ENCODE results near the gene TCF19.

TCF19 gene

GRCh38 chr6:31113861-31114540 lies 44.4 kb upstream of the TCF19 start:
- Histone ChIP-seq H3K36me3 (ENCODE audit: control insufficient read depth in 2 of 2, insufficient read depth in 1 of 2, low read length in 2 of 2) (no peaks in the 10 kb centered on the region), H3K9me3 (ENCODE audit: control insufficient read depth, insufficient read depth, low read depth, low read length) (no peaks in the 10 kb centered on the region), H3K4me3 (ENCODE audit: low read depth, low read length) (no peak overlapping the region), H3K27ac (ENCODE audit: extremely low read depth, low read depth, low read length) (no peak overlapping the region), H3K4me1 (ENCODE audit: control insufficient read depth, insufficient read depth, low read length) (peaks cover 7% of the 10 kb centered on the region)
- ChIA-PET CTCF (interaction anchor here (0.7 to 8.3 kb wide), 8 partner anchors 11 to 253 kb away, joined by 3 to 60 read pairs (median 6); no protein-coding TSS in a partner anchor), POLR2A (interaction anchor here (0.5 to 2.2 kb wide), 3 partner anchors 30 to 747 kb away, joined by 3 to 7 read pairs (median 5); no protein-coding TSS in a partner anchor)
- TF ChIP-seq ZNF645 (tag by site-specific recombination; IDR thresholded peaks at IDR 0.05) (no peak), ZNF138 (tag by site-specific recombination; IDR thresholded peaks at IDR 0.05; ENCODE audit: borderline replicate concordance) (no peak), ZNF16 (tag by site-specific recombination; IDR thresholded peaks at IDR 0.05; ENCODE audit: low read depth) (no peak), ZNF404 (tag by site-specific recombination; IDR thresholded peaks at IDR 0.05) (no peak), ZNF776 (tag by site-specific recombination; IDR thresholded peaks at IDR 0.05; ENCODE audit: borderline replicate concordance) (no peak), ZNF707 (tag by site-specific recombination; IDR thresholded peaks at IDR 0.05) (no peak), ZIC2 (tag by site-specific recombination; IDR thresholded peaks at IDR 0.05) (peak; percentile 78), ZNF670 (tag by site-specific recombination; IDR thresholded peaks at IDR 0.05; ENCODE audit: low read depth) (no peak), ZBTB1 (tag by site-specific recombination; IDR thresholded peaks at IDR 0.05) (no peak), ZNF155 (tag by site-specific recombination; IDR thresholded peaks at IDR 0.05) (no peak), SP7 (tag by site-specific recombination; IDR thresholded peaks at IDR 0.05) (peak; percentile 42), ZNF2 (tag by site-specific recombination; IDR thresholded peaks at IDR 0.05) (no peak), PRDM10 (tag by site-specific recombination; IDR thresholded peaks at IDR 0.05) (0 out of 2 replicates have a peak, but pooled peaks have one; percentile 30), PRDM1 (tag by site-specific recombination; IDR thresholded peaks at IDR 0.05) (no peak), ZBTB44 (tag by site-specific recombination; IDR thresholded peaks at IDR 0.05) (no peak), ZNF18 (tag by site-specific recombination; IDR thresholded peaks at IDR 0.05) (no peak), REPIN1 (tag by site-specific recombination; IDR thresholded peaks at IDR 0.05; ENCODE audit: low read depth) (no peak), HIC1 (tag by site-specific recombination; IDR thresholded peaks at IDR 0.05) (no peak), SCRT1 (tag by site-specific recombination; IDR thresholded peaks at IDR 0.05; ENCODE audit: borderline replicate concordance) (no peak), ZBTB48 (tag by site-specific recombination; IDR thresholded peaks at IDR 0.05) (no peak), ZNF555 (tag by site-specific recombination; conservative IDR thresholded peaks at IDR 0.05) (no peak), REST (tag by site-specific recombination; IDR thresholded peaks at IDR 0.05) (peak; percentile 45; the same call in 1 of the 2 replicates), ZNF23 (tag by site-specific recombination; IDR thresholded peaks at IDR 0.05; ENCODE audit: borderline replicate concordance) (no peak)
